ENCODE measurements around the gene PRM2. TPM values are rescaled to one million over a fixed set of nuclear protein-coding genes. Genes with fewer than 3 reads are reported as not detected.

The PRM2 gene
- total RNA-seq, 1 experiment from 2014 or later = not detected

DNA sequence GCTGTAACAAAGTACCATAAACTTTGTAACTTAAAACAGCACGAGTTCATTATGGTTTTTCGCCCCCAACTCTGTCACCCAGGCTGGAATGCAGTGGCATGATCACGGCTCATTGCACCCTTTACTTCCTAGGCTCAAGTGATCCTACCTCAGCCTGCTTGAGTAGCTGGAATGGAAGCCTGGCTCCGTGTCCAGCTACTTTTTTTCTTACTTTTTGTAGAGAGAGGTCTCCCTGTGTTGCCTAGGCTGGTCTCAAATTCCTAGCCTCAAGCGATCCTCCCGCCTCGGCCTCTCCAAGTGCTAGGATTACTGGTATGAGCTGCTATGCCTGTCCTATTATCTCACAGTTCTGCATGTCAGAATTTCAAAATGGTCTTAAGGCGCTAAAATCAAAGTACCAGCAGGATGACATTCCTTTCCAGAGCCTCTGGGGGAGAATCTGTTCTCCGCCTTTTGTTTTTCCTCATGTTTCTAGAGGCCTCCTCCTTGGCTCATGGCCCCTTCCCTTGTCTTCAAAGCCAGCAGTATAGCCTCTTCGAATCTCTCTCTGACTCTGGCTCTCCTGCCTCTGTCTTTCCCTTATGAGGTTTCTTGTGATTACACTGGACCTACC is 14.9 kb upstream of the PRM2 start:
- Histone ChIP-seq H4K20me1 (ENCODE audit: control insufficient read depth, insufficient read depth, insufficient read length) (no peaks in the 10 kb centered on the region), H2BK120ac (ENCODE audit: low read depth, low read length, poor library complexity, severe bottlenecking) (no peak overlapping the region), H3K4me1 (ENCODE audit: insufficient read depth, low read length) (peaks cover 2% of the 10 kb centered on the region; the same call in 1 of the 2 replicates), H2BK20ac (ENCODE audit: low read depth, low read length, poor library complexity, severe bottlenecking) (peak overlapping the region; percentile 84), H3K9ac (ENCODE audit: extremely low read depth, insufficient read length, low read length) (no peak overlapping the region), H2BK12ac (ENCODE audit: insufficient read length, low read depth, low read length) (no peak overlapping the region), H4K8ac (replicated peaks; ENCODE audit: insufficient read length, low read depth, low read length) (no peak overlapping the region), H2BK15ac (ENCODE audit: low read depth, low read length) (no peak overlapping the region), H3K23ac (ENCODE audit: insufficient read length, low read depth, low read length) (no peak overlapping the region), H3K27ac (ENCODE audit: insufficient read length, low read depth, low read length) (no peak overlapping the region), H2BK5ac (ENCODE audit: insufficient read length, low read length) (no peak overlapping the region), H3K79me1 (ENCODE audit: insufficient read depth, low read depth, low read length, poor library complexity, severe bottlenecking) (no peaks in the 10 kb centered on the region), H3K23me2 (ENCODE audit: insufficient read length, low read depth, low read length, poor library complexity, severe bottlenecking) (no peaks in the 10 kb centered on the region), H3K79me2 (ENCODE audit: insufficient read depth, low read length) (no peaks in the 10 kb centered on the region), H3K56ac (ENCODE audit: insufficient read length, low read depth, low read length) (no peak overlapping the region), H4K91ac (ENCODE audit: insufficient read length, low read depth, low read length) (no peak overlapping the region), H3K9me3 (ENCODE audit: control insufficient read depth, low read depth, low read length) (no peaks in the 10 kb centered on the region), H3K18ac (ENCODE audit: insufficient read length, low read depth, low read length) (no peak overlapping the region), H3K27me3 (ENCODE audit: insufficient read depth, low read length) (no peaks in the 10 kb centered on the region), H2AFZ (ENCODE audit: low read length) (no peak overlapping the region), H2AK5ac (ENCODE audit: insufficient read length, low read length) (no peak overlapping the region), H4K5ac (ENCODE audit: insufficient read length, low read depth, low read length) (no peak overlapping the region), H3K4ac (ENCODE audit: low read depth, low read length) (no peak overlapping the region), H3K4me2 (ENCODE audit: insufficient read depth, insufficient read length, low read length) (no peak overlapping the region), H3K14ac (ENCODE audit: insufficient read depth, low read length) (no peak overlapping the region), H3T11ph (ENCODE audit: low read length) (no peak overlapping the region)
- no CpG with 5 or more reads among the region's 10 CpGs for WGBS (ENCODE audit: extremely low coverage, insufficient read length, low lambda C conversion rate)
- Mint-ChIP-seq H3K27me3 (ENCODE audit: low read depth) (no peaks in the 10 kb centered on the region; the same call in none of the 2 replicates), H3K4me1 (peaks cover 16 to 20% of the 10 kb centered on the region in 2 experiments), H3K4me3 (no peak overlapping the region), H3K27ac (peak overlapping the region in 2 of 3 experiments; percentile 0 to 25; a peak in 4 of 7 replicates), H3K9me3 (no peaks in the 10 kb centered on the region), H3K36me3 (ENCODE audit: insufficient read depth in 1 of 3, low read depth in 3 of 3) (no peaks in the 10 kb centered on the region; a peak in 1 of 7 replicates)
- no peak for DNase-seq
- no peak for TF ChIP-seq CTCF (conservative IDR thresholded peaks at IDR 0.05)

Measured in H9 (cell line).